Measurements from ENCODE around the gene RBM43. TPM values are rescaled to one million over a fixed set of nuclear protein-coding genes. Genes with fewer than 3 reads are reported as not detected.
A peak's percentile ranks its signal among the peaks of the same experiment; 100 is the strongest.
"Not testable (repeated sequence)": the region's sequence is repeated elsewhere in the genome, so short reads cannot be mapped to it uniquely, and the experiment has no call there.

The RBM43 gene
- total RNA-seq, 4 donors from 2014 or later = 1.3 to 3.4 (median 2.0) TPM

DNA sequence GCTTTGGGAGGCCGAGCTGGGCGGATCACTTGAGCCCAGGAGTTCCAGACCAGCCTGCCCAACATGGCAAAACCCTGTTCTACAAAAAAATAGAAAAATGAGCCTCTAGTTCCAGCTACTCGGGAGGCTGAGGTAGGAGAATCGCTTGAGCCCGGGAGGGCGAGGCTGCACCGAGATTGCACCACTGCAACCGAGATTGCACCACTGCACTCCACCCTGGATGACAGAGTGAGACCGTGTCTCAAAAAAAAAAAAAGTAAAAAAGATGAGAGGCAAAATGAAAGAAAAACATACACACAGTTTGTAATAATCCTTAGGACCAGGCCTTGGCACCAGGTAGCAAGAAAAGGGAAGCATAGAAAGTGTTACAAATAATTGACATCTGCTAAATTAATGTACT lies 22.0 kb downstream of the RBM43 start:
- no peaks in the 10 kb centered on the region for H3K9me3 ChIP-seq
- H3K4me1 ChIP-seq = peaks cover 0 to 5% (median 0%) of the 10 kb centered on the region in 3 donors
- H3K36me3 ChIP-seq = no peaks in the 10 kb centered on the region
- intact Hi-C loops (cut with DNase I) = loop anchor here (10.0 kb wide), 1 partner anchor 1645 kb away; no protein-coding TSS in a partner anchor
- DNase-seq = no peak
- no peak overlapping the region for H3K4me3 ChIP-seq
- TF ChIP-seq, protein P1, sequence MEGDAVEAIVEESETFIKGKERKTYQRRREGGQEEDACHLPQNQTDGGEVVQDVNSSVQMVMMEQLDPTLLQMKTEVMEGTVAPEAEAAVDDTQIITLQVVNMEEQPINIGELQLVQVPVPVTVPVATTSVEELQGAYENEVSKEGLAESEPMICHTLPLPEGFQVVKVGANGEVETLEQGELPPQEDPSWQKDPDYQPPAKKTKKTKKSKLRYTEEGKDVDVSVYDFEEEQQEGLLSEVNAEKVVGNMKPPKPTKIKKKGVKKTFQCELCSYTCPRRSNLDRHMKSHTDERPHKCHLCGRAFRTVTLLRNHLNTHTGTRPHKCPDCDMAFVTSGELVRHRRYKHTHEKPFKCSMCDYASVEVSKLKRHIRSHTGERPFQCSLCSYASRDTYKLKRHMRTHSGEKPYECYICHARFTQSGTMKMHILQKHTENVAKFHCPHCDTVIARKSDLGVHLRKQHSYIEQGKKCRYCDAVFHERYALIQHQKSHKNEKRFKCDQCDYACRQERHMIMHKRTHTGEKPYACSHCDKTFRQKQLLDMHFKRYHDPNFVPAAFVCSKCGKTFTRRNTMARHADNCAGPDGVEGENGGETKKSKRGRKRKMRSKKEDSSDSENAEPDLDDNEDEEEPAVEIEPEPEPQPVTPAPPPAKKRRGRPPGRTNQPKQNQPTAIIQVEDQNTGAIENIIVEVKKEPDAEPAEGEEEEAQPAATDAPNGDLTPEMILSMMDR (IDR thresholded peaks at IDR 0.05) = no peak
- TF ChIP-seq POLR2A (IDR thresholded peaks at IDR 0.05) = no peak
- no peaks in the 10 kb centered on the region for H3K27me3 ChIP-seq
- 75 to 85% methylated on average over 6 to 8 of the region's 9 CpGs for WGBS, 2 donors
- H3K27ac ChIP-seq = no peak overlapping the region

GRCh38 chr2:151238527-151239487 lies 22.9 kb downstream of the RBM43 start:
- 12 to 14% methylated on average over 6 of the region's 6 CpGs for WGBS, 2 donors

DNA sequence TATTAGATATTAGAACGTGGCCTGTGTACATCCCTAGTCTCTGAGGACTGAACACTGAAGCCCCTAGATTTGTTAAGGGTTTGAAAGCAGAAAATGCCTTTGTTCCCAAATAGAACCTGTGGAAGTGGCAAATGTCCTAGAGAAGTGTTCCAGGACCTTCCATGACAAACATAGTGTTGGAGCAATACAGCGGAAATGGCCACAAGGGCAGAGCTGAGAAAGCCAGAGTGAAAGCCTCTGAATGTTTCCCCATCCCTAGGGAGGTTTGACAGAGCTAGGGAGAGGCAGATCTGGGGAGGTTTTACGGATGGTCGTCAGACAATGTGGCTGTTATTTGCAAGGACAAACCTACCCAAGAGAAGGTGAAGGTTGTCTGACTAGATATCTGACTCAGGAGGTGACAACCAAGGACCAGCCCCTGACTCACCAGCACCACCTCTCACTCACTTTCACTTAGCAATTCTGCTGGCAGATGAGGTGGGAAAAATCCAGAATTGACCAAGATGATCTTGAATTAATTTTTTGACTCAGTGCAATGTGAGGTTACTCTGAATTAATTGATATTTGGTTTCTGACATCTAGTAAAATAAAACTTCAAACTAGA lies 24.1 kb downstream of the RBM43 start:
- WGBS, 2 donors = 54 to 68% methylated on average over 4 of the region's 4 CpGs
- Histone ChIP-seq H3K9me3 (no peaks in the 10 kb centered on the region), H3K27ac (no peak overlapping the region), H3K27me3 (no peaks in the 10 kb centered on the region), H3K4me1 (peaks cover 0 to 5% (median 0%) of the 10 kb centered on the region in 3 donors), H3K4me3 (no peak overlapping the region), H3K36me3 (no peaks in the 10 kb centered on the region)
- DNase-seq = no peak
- intact Hi-C loops (cut with DNase I) = no loop called here
- TF ChIP-seq POLR2A (IDR thresholded peaks at IDR 0.05) = no peak
- TF ChIP-seq, protein P1 (IDR thresholded peaks at IDR 0.05) = no peak

More at GRCh38 chr2:151238527-151239487, 22.9 kb downstream of the RBM43 start:
- Histone ChIP-seq H3K9me3 (no peaks in the 10 kb centered on the region), H3K27ac (no peak overlapping the region), H3K36me3 (no peaks in the 10 kb centered on the region), H3K27me3 (no peaks in the 10 kb centered on the region), H3K4me1 (peaks cover 0 to 5% (median 0%) of the 10 kb centered on the region in 3 donors), H3K4me3 (no peak overlapping the region)
- intact Hi-C loops (cut with DNase I) = no loop called here
- no peak for TF ChIP-seq POLR2A (IDR thresholded peaks at IDR 0.05)
- TF ChIP-seq, protein P1 (IDR thresholded peaks at IDR 0.05) = peak; percentile 51 to 89 (median 80)
- no peak for DNase-seq

DNA sequence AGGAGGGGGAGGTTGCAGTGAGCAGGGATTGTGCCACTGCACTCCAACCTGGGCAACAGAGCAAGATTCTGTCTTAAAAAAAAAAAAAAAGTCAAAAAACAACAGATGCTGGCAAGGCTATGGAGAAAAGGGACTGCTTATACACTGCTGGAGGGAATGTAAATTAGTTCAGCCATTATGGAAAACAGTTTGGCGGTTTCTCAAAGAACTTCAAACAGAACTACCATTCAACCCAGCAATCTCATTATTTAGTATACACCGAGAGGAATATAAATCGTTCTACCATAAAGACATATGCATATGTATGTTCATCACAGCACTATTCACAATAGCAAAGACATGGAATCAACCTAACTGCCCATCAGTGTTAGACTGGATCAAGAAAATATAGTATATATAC lies 27.9 kb downstream of the RBM43 start:
- DNase-seq; H3K9me3 ChIP-seq; H3K36me3 ChIP-seq; H3K4me1 ChIP-seq; H3K4me3 ChIP-seq; H3K27ac ChIP-seq; intact Hi-C loops (cut with DNase I); H3K27me3 ChIP-seq: not testable (repeated sequence)
- 78 to 95% methylated on average over 3 of the region's 3 CpGs for WGBS, 2 donors

DNA sequence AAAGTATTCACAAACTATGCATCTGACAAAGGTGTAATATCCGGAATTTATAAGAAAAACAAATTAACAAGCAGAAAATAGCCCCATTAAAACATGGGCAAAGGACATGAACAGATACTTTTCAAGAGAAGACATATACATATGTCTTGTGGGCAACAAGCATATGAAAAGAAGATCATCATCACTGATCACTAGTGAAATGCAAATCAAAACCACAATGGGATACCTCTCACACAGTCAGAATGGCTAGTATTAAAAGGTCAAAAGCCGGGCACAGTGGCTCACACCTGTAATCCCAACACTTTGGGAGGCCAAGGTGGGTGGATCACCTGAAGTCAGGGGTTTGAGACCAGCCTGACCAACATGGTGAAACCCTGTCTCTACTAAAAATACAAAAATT lies 28.4 kb downstream of the RBM43 start:
- H3K36me3 ChIP-seq; DNase-seq; H3K9me3 ChIP-seq; intact Hi-C loops (cut with DNase I); H3K4me3 ChIP-seq; H3K27ac ChIP-seq; H3K27me3 ChIP-seq; H3K4me1 ChIP-seq: not testable (repeated sequence)
- 81 to 91% methylated on average over 2 of the region's 2 CpGs for WGBS, 2 donors

GRCh38 chr2:151230627-151231140 lies 31.0 kb downstream of the RBM43 start:
- intact Hi-C loops (cut with DNase I) = no loop called here

More at GRCh38 chr2:151230627-151231140, 31.0 kb downstream of the RBM43 start:
- 76 to 83% methylated on average over 2 of the region's 2 CpGs for WGBS, 2 donors
- Histone ChIP-seq H3K27me3 (no peaks in the 10 kb centered on the region), H3K4me1 (no peaks in the 10 kb centered on the region), H3K9me3 (no peaks in the 10 kb centered on the region), H3K27ac (no peak overlapping the region), H3K36me3 (no peaks in the 10 kb centered on the region), H3K4me3 (no peak overlapping the region)
- no peak for DNase-seq
- TF ChIP-seq, protein P1 (IDR thresholded peaks at IDR 0.05) = no peak
- no peak for TF ChIP-seq POLR2A (IDR thresholded peaks at IDR 0.05)
